ENCODE results near the gene NECAB2. TPM values are rescaled to one million over a fixed set of nuclear protein-coding genes. Genes with fewer than 3 reads are reported as not detected.

The NECAB2 gene
- total RNA-seq, 1 donor, result not detected

DNA sequence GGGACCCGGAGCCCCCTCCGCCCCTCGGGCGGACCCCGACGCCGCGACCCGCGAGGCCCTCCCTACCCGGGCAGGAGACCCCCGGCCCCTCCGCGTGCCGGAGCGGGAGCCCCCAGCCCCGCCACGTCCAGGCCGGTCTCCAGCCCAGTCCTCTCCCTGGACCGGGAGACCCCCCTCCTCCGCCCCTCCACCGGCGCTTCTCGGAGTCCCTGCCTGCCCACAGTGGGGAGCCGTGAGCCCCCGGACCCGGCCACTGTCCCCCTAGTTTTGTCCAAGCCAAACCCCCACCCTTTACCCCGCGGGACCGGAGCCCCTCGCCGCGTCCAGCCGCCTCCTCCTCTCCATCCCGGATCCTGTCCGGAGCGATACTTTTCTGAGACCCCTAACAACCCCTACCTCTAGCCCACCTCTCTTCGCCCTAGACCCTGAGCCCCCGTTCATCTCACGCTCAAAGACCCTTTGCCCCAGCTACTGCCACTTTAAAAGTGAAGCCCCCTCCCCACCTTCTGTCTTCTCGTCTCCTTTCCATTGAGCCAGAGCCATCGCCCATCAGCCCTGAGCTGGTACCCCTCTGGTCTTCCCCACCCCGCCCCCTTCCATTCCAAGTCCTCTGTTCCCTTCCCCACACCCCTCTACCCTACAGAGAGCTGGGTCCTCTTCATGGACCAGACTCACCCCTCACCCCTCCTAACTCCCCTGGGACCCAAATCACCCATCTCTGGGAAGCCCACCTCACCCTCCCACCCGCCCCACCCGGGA, 1.0 kb downstream of the NECAB2 start:
- H3K4me3 ChIP-seq (ENCODE audit: low read depth, low read length), result no peak overlapping the region
- TF ChIP-seq, protein P1, sequence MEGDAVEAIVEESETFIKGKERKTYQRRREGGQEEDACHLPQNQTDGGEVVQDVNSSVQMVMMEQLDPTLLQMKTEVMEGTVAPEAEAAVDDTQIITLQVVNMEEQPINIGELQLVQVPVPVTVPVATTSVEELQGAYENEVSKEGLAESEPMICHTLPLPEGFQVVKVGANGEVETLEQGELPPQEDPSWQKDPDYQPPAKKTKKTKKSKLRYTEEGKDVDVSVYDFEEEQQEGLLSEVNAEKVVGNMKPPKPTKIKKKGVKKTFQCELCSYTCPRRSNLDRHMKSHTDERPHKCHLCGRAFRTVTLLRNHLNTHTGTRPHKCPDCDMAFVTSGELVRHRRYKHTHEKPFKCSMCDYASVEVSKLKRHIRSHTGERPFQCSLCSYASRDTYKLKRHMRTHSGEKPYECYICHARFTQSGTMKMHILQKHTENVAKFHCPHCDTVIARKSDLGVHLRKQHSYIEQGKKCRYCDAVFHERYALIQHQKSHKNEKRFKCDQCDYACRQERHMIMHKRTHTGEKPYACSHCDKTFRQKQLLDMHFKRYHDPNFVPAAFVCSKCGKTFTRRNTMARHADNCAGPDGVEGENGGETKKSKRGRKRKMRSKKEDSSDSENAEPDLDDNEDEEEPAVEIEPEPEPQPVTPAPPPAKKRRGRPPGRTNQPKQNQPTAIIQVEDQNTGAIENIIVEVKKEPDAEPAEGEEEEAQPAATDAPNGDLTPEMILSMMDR (IDR thresholded peaks at IDR 0.05; ENCODE audit: insufficient read depth, low read depth, low read length), result no peak
- DNase-seq (ENCODE audit: low read depth), result no peak

DNA sequence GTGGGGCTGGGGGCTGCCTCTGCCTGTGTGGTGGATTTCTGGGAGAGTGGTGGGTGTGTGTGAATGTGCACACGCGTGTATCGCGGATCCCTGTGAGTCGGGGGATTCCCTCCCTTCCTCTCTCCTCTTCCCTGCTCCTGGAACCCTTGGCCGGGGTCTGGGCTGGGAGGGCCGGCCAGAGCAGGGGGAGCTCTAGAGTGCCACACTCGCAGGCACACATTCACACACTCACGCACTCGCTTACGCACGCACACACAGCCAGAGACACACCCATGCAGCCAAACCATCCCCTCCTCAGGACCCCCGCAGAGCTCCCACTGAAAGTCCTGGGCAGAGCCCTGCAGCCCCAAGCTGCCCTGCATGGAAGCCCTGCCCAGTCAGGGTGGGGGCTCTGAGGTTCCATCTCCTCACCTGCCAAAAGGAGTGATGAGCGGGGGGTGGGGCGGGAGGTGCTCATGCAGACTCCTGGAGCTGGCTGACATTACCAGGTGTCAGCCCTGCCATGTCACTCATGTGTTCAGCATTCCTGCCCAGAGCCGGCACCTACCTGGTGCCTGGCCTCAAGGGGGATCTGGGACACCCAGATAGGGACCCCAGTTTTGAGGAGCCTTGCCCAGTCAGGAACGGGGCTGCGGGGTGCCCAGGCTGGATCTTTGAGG, 1.9 kb downstream of the NECAB2 start:
- no peak overlapping the region for H3K4me3 ChIP-seq (ENCODE audit: low read depth, low read length)
- no peak for DNase-seq (ENCODE audit: low read depth)
- TF ChIP-seq, protein P1 (IDR thresholded peaks at IDR 0.05; ENCODE audit: insufficient read depth, low read depth, low read length), result no peak

DNA sequence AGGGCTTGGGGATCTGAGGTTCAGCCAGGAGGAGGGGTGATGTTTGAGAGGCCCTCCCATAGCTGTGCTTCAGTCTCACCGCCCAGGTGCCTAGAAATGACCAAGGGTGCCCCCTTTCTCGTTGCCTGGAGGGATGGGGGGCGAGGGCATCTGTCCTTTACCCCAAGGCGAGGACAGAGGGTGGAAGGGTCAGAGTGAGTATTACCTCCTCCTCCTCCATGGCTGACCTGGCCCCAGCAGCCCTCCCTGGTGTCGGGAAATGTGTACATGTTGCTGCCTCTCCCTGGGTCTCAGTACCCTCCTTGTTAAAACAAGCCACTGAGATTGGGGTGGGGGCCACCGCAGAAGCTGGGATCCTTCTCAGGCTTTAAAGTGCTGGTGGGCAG, 2.4 kb downstream of the NECAB2 start:
- H3K4me3 ChIP-seq (ENCODE audit: low read depth, low read length), result no peak overlapping the region
- DNase-seq (ENCODE audit: low read depth), result no peak
- TF ChIP-seq, protein P1 (IDR thresholded peaks at IDR 0.05; ENCODE audit: insufficient read depth, low read depth, low read length), result no peak

DNA sequence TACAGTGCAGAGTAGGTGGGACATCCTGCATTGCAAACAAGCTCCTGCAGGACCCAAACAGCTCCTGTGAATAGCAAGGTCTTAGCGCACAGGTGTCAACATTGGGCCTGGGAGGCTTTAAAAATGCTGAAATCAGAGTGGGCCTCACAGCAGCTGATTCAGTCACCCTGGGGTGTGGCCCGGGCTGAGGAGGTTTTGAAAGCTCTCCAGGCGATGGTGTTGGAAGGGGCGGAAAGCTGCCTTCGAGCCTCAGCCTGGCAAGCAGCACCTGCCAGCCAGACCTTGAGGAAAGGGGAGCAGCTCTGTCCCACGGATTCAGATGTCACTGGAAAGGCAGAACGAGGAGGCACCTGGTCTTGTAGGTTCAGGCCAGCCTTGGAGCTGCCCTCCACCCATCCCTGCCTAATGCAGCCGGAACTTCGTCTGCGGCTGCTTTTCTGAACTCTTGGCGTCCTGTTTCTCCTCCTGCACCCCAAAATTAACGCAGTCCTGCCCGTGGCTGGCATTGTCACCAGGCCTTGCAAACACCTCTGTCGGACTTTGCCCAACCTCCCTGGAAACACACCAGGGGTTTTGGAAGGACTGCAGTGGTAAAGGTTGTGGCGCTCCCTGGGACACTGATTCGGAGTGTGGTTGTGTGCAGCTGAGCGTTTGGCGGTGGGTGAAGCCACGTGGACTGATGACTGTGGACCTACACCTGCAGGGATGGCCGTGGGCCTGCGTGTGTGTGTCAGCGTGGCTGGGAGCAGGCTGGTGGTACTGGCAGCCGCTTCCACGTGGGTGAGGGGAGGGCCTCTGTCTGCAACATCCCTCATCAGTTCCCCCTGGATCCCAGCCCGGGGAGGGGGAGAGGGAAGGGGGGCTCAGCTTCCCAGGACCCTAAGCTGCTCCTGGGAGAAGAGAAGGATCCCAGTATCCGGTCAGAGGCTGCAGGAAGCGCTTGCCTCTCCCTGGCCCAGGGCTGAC, 3.4 kb downstream of the NECAB2 start:
- TF ChIP-seq, protein P1 (IDR thresholded peaks at IDR 0.05; ENCODE audit: insufficient read depth, low read depth, low read length), result no peak
- no peak for DNase-seq (ENCODE audit: low read depth)
- no peak overlapping the region for H3K4me3 ChIP-seq (ENCODE audit: low read depth, low read length)

DNA sequence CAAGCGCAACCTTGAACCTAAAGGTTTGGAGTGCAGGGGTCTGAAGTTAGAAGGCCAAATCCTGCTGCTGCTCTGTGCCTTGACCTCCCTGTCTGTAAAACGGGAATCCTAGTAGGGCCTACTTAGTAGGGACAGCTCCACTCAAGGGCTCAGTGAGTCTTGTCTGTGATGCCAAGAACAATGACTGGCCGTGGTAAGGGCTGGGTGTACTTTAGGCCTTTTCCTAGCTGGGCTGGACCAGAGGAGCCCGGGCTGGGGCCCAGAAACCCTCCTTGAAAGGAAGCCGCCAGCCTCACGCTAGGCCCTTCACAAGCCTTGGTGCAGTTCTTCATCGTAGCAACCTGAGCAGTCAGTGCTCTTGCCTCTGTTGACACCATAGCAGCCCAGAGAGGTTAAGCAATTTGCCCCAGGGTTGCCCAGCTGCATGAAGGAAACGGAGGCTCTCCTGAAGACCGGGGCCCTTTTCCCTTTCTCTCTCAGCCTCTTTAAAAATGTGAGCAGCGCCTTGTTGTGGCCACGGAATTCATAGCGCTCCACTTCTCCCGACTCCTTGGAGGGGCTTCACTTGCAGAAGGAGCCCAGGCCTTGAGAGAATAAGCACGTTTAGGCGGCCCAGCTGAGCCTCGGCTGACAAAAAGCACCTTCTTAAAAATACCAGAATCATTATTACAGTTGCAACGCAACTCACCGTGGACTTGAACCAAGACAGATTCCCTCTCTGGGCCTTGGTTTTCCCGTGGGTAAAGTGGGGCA, 4.4 kb downstream of the NECAB2 start:
- TF ChIP-seq, protein P1 (IDR thresholded peaks at IDR 0.05; ENCODE audit: insufficient read depth, low read depth, low read length), result no peak
- no peak for DNase-seq (ENCODE audit: low read depth)

DNA sequence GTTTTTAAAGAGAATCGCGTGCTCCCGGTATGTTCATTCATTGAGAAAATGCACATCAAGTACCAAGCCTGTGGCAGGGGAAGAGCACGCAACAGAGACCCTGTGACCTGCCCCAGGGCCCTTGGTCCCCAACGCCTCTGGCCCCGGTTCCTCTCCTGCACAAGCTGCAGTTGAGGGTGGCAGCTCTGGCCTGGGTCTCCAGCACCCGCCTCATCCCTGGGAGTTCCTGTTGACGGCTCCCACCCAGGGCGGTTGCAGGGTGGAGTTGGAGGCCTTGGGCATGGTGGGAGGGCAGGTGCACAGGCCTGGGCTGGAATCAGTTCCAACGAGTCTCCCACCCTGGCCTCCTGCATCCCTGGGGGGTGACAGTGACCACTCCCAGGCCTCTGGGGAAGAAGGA, 5.0 kb downstream of the NECAB2 start:
- no peak overlapping the region for H3K4me3 ChIP-seq (ENCODE audit: low read depth, low read length)
- TF ChIP-seq, protein P1 (IDR thresholded peaks at IDR 0.05; ENCODE audit: insufficient read depth, low read depth, low read length), result no peak
- no peak for DNase-seq (ENCODE audit: low read depth)

More for the DNA sequence above, 4.4 kb downstream of the NECAB2 start:
- H3K4me3 ChIP-seq (ENCODE audit: low read depth, low read length), result no peak overlapping the region
